ENCODE measurements around the gene MALT1.

Gene MALT1

DNA sequence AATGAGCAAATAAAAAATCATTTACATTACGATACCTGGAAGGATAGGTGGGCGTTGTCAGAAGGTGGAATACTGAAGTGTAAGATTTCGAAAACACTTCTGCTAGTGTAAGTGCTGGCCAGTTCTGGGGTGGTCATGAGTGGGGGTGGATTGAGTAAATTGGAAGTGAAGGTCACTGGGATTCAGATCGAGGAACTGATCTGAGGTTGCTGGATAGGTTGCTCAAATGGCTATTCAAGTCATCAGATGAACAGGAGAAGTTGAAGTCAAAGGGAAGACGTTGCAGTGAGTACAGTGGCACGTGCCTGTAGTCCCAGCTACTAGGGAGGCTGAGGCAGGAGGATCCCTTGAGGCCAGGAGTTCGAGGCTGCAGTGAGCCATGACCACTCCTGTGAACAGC is 95.7 kb downstream of the MALT1 start:
- no peak overlapping the region for H3K4me3 ChIP-seq (ENCODE audit: insufficient read depth, low read length, poor library complexity, severe bottlenecking)
- no peak overlapping the region for H3K4me2 ChIP-seq (ENCODE audit: low read depth, low read length, poor library complexity, severe bottlenecking)
- H3F3A ChIP-seq (ENCODE audit: insufficient read depth): no peaks in the 10 kb centered on the region
- H3K79me2 ChIP-seq (ENCODE audit: insufficient read depth, low read length): no peaks in the 10 kb centered on the region
- no peaks in the 10 kb centered on the region for H4K20me1 ChIP-seq (ENCODE audit: low read depth, low read length)
- no peaks in the 10 kb centered on the region for H3K9me2 ChIP-seq (replicated peaks; ENCODE audit: insufficient read depth, low read length)
- H3K27me3 ChIP-seq (ENCODE audit: low read length): no peaks in the 10 kb centered on the region
- H3K9me3 ChIP-seq (ENCODE audit: insufficient read depth, low read length): no peaks in the 10 kb centered on the region
- no peak overlapping the region for H3K9ac ChIP-seq (ENCODE audit: low read length)
- no peaks in the 10 kb centered on the region for H3K36me3 ChIP-seq (ENCODE audit: low read length)
- H2AFZ ChIP-seq (ENCODE audit: low read depth, low read length, severe bottlenecking): no peak overlapping the region
- TF ChIP-seq, protein P1, sequence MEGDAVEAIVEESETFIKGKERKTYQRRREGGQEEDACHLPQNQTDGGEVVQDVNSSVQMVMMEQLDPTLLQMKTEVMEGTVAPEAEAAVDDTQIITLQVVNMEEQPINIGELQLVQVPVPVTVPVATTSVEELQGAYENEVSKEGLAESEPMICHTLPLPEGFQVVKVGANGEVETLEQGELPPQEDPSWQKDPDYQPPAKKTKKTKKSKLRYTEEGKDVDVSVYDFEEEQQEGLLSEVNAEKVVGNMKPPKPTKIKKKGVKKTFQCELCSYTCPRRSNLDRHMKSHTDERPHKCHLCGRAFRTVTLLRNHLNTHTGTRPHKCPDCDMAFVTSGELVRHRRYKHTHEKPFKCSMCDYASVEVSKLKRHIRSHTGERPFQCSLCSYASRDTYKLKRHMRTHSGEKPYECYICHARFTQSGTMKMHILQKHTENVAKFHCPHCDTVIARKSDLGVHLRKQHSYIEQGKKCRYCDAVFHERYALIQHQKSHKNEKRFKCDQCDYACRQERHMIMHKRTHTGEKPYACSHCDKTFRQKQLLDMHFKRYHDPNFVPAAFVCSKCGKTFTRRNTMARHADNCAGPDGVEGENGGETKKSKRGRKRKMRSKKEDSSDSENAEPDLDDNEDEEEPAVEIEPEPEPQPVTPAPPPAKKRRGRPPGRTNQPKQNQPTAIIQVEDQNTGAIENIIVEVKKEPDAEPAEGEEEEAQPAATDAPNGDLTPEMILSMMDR (IDR thresholded peaks at IDR 0.05; ENCODE audit: insufficient read depth, low read length, poor library complexity, severe bottlenecking): no peak
- no peak for TF ChIP-seq EZH2phosphoT487 (conservative IDR thresholded peaks at IDR 0.05; ENCODE audit: low read length)
- no peak overlapping the region for H3K27ac ChIP-seq (ENCODE audit: low read depth, low read length)

DNA sequence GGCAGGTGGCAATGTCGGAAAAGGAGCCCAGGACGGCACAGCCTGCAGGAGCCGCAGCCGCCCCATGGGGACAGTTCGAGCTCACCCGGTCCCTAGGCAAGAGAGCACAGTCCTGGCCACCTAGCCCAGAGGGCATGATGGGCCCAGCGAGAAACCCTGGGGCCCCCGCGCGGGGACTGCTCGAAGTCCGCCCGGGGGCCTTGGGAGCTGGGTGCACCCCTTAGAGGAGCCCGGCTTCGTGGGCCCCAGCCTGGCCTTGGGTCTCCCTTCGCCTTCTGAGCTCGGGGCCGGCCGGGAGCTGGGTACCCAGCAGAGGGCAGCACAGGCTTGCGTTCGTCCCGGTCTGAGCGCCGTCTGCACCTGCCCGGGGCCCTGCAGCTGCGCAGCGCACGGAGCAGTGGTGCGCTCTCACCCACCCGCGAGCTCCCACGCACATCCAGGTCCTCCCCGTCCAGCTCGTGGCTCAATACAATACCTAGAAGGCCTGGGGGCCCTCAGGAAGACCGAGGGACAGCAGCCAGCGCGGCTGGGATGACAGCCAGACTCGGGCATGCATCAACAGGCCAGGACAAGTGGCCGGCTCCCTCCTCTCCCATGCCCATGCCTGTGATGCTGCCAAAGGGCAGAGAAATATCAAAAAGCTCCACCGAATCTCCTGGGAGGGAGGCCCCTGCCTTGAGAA is 97.2 kb downstream of the MALT1 start:
- TF ChIP-seq, protein P1 (IDR thresholded peaks at IDR 0.05; ENCODE audit: insufficient read depth, low read length, poor library complexity, severe bottlenecking): peak; percentile 94
- TF ChIP-seq EZH2phosphoT487 (conservative IDR thresholded peaks at IDR 0.05; ENCODE audit: low read length): no peak
- no peaks in the 10 kb centered on the region for H4K20me1 ChIP-seq (ENCODE audit: low read depth, low read length)
- no peaks in the 10 kb centered on the region for H3F3A ChIP-seq (ENCODE audit: insufficient read depth)
- H3K27ac ChIP-seq (ENCODE audit: low read depth, low read length): no peak overlapping the region
- no peaks in the 10 kb centered on the region for H3K27me3 ChIP-seq (ENCODE audit: low read length)
- H3K9me2 ChIP-seq (replicated peaks; ENCODE audit: insufficient read depth, low read length): no peaks in the 10 kb centered on the region
- H3K4me2 ChIP-seq (ENCODE audit: low read depth, low read length, poor library complexity, severe bottlenecking): peak overlapping the region; percentile 38
- H3K79me2 ChIP-seq (ENCODE audit: insufficient read depth, low read length): no peaks in the 10 kb centered on the region
- peak overlapping the region; percentile 62 for H2AFZ ChIP-seq (ENCODE audit: low read depth, low read length, severe bottlenecking)
- H3K9ac ChIP-seq (ENCODE audit: low read length): no peak overlapping the region
- H3K36me3 ChIP-seq (ENCODE audit: low read length): no peaks in the 10 kb centered on the region
- H3K4me3 ChIP-seq (ENCODE audit: insufficient read depth, low read length, poor library complexity, severe bottlenecking): no peak overlapping the region
- no peaks in the 10 kb centered on the region for H3K9me3 ChIP-seq (ENCODE audit: insufficient read depth, low read length)

- no peak for TF ChIP-seq EZH2phosphoT487 (conservative IDR thresholded peaks at IDR 0.05; ENCODE audit: low read length)
- TF ChIP-seq, protein P1 (IDR thresholded peaks at IDR 0.05; ENCODE audit: insufficient read depth, low read length, poor library complexity, severe bottlenecking): no peak
- no peaks in the 10 kb centered on the region for H3K9me2 ChIP-seq (replicated peaks; ENCODE audit: insufficient read depth, low read length)
- no peaks in the 10 kb centered on the region for H3K27me3 ChIP-seq (ENCODE audit: low read length)
- no peaks in the 10 kb centered on the region for H3K9me3 ChIP-seq (ENCODE audit: insufficient read depth, low read length)
- no peaks in the 10 kb centered on the region for H3K79me2 ChIP-seq (ENCODE audit: insufficient read depth, low read length)
- no peak overlapping the region for H3K4me3 ChIP-seq (ENCODE audit: insufficient read depth, low read length, poor library complexity, severe bottlenecking)
- no peaks in the 10 kb centered on the region for H4K20me1 ChIP-seq (ENCODE audit: low read depth, low read length)
- H3K4me2 ChIP-seq (ENCODE audit: low read depth, low read length, poor library complexity, severe bottlenecking): no peak overlapping the region
- no peaks in the 10 kb centered on the region for H3K36me3 ChIP-seq (ENCODE audit: low read length)
- H3K27ac ChIP-seq (ENCODE audit: low read depth, low read length): no peak overlapping the region
- H3K9ac ChIP-seq (ENCODE audit: low read length): no peak overlapping the region
- no peak overlapping the region for H2AFZ ChIP-seq (ENCODE audit: low read depth, low read length, severe bottlenecking)
- H3F3A ChIP-seq (ENCODE audit: insufficient read depth): no peaks in the 10 kb centered on the region
These were observed 98.1 kb downstream of the MALT1 start for GRCh38 chr18:58769321-58769720.

Data from SU-DHL-6 (cell line).